GM21576 (cell line): ENCODE data around the gene MAP1B.

ENCODE experiments used
- ATAC-seq: cut with Tn5 transposase; IDR thresholded peaks from one replicate; pipeline ENCODE4 v1.9.1; 2021; ENCODE audit warnings: mild to moderate bottlenecking, moderate library complexity; ENCODE audit not compliant: unreplicated experiment

The MAP1B gene

GRCh38 chr5:72187388-72188075 lies 80.3 kb downstream of the MAP1B start:
- ATAC-seq = no peak

GRCh38 chr5:72188166-72188565 lies 80.9 kb downstream of the MAP1B start:
- no peak for ATAC-seq

GRCh38 chr5:72189146-72189545 lies 81.9 kb downstream of the MAP1B start:
- ATAC-seq = no peak

GRCh38 chr5:72191404-72191803 lies 84.1 kb downstream of the MAP1B start:
- ATAC-seq = no peak

- peak; percentile 95 for ATAC-seq
These were observed 87.6 kb downstream of the MAP1B start for GRCh38 chr5:72194846-72195245.

GRCh38 chr5:72195581-72195980 lies 88.3 kb downstream of the MAP1B start:
- ATAC-seq = no peak

- no peak for ATAC-seq
These were observed 90.1 kb downstream of the MAP1B start for GRCh38 chr5:72197393-72197792.

- no peak for ATAC-seq
These were observed 92.4 kb downstream of the MAP1B start for GRCh38 chr5:72199681-72200080.

- ATAC-seq = no peak
These were observed 95.1 kb downstream of the MAP1B start for GRCh38 chr5:72202331-72202825.

GRCh38 chr5:72203251-72203845 lies 96.1 kb downstream of the MAP1B start:
- ATAC-seq = no peak

- ATAC-seq = no peak
These were observed 97.7 kb downstream of the MAP1B start for GRCh38 chr5:72204946-72205345.

GRCh38 chr5:72205431-72206009 lies 98.2 kb downstream of the MAP1B start:
- ATAC-seq = no peak

GRCh38 chr5:72206160-72206559 lies 98.9 kb downstream of the MAP1B start:
- ATAC-seq = no peak

GRCh38 chr5:72206994-72207393 lies 99.7 kb downstream of the MAP1B start:
- ATAC-seq = no peak

- ATAC-seq = no peak
These were observed 101.2 kb downstream of the MAP1B start for GRCh38 chr5:72208324-72208926.

- no peak for ATAC-seq
These were observed 102.2 kb downstream of the MAP1B start for GRCh38 chr5:72209147-72210115.

- no peak for ATAC-seq
These were observed 103.8 kb downstream of the MAP1B start for GRCh38 chr5:72210888-72211678.

- no peak for ATAC-seq
These were observed 104.9 kb downstream of the MAP1B start for GRCh38 chr5:72212171-72212570.

GRCh38 chr5:72213482-72213881 lies 106.2 kb downstream of the MAP1B start:
- ATAC-seq = no peak

- ATAC-seq = no peak
These were observed 106.9 kb downstream of the MAP1B start for GRCh38 chr5:72214168-72214567.
